GM19324 (cell line): ENCODE measurements around the gene CD81.

Experiments
- ATAC-seq: cut with Tn5 transposase; IDR thresholded peaks from one replicate; pipeline ENCODE4 v1.9.1; 2021; ENCODE audit warnings: mild to moderate bottlenecking, moderate library complexity; ENCODE audit not compliant: unreplicated experiment, low FRiP score

Gene CD81

DNA sequence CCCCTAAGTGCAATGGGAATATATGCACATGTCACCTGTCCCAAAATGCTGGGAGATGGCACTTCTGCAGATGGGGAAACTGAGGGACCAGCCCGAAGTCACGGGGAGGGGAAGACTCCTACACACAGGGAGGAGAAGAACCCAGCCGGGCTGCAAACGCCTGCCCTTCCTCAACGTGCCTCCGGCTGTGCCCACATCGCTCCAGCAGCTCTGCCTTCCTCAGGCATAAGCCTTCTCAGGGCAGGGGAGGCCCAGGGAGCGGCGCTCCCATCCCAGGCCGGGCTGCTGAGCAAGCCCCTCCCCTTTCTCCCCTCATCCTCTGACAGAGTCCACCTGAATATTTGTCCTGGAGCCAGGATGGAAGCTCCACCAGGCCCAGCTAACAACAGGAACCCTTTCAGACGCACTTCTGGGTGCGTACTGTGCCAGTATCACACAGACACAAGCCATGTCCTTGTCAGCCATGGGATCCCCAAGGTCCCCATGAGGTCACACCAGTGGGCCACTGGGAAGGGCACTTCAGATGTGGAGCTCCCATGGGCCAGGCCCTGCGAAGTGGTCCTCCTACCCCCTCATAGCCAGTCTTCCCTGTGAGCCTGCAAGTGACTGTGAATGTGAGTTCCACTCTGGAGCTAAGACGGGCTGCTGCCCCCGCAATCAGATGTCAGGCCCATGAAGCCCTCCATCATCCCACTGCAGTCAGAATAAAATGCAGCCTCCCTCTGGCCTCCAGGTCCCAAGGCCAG is 2.5 kb upstream of the CD81 start:
- no peak for ATAC-seq

DNA sequence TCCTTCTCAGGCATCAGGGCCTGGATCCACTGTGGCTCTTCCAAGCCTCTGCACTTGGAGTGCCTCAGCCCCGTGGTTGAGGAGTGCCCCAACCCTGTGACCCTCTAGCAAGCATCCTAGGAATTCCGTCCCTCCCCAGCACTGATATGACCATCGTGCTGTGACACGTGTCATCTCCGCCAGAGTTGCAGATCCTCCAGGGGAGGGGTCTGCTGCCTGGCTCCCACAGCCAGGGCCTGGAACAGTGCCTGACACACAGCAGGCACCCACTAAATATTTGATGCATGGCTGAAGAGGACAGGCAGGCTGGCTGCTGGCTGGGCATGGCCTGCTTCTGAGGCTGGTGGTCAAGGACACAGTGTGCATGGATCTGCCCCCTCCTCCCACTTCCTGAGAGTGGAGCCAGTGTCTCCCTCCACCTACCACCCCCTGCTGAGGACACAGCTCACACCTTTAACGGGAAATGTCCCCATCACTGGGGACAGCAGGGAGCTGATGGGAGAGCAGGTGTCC is 1.7 kb upstream of the CD81 start:
- no peak for ATAC-seq

- no peak for ATAC-seq
Measured at GRCh38 chr11:2375964-2376551, 1.1 kb upstream of the CD81 start.

DNA sequence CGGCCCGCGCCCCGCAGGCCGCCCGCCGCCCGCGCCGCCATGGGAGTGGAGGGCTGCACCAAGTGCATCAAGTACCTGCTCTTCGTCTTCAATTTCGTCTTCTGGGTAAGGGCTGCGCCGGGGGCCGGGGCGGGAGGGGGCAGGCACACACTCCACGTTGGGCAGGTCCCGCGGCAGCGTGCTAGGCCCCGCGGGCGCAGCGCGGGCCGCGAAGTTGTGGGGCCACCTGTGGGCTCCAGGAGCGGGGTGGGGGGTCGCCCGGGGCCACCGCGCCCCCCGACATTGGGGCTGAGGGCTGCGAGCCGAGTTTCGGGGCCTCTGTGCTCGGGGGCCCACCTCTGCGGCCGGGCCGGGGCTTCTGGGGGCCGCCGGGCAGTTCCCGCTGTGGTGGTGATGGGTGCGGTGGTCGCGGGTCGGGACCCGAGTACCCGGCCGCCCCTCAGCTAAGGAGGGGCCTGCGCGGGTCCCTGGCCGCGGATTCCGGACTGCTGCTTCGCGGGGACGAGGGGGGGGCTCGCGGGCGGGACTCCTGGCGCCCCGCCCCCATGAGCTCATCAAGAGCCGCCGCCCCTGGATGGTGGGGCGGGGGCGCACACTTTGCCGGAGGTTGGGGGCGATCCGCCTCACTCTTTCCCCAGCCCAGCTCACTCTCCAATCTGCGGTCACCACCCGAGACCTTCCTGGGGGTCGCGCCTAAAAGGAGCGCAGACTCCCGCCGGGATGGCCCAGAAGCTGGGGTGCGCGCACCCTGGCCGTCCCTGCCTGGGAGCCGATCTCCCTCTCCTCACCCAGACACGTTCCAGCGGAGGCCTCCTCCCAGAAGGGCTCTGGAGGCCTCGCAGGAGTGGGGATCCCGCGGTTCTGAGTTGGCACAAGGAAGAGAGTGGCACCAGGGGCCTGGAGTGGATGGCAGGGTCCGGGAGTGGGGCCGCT is 667 bp downstream of the CD81 start:
- no peak for ATAC-seq

- ATAC-seq, result no peak
Measured at GRCh38 chr11:2378527-2379210, 1.6 kb downstream of the CD81 start.

DNA sequence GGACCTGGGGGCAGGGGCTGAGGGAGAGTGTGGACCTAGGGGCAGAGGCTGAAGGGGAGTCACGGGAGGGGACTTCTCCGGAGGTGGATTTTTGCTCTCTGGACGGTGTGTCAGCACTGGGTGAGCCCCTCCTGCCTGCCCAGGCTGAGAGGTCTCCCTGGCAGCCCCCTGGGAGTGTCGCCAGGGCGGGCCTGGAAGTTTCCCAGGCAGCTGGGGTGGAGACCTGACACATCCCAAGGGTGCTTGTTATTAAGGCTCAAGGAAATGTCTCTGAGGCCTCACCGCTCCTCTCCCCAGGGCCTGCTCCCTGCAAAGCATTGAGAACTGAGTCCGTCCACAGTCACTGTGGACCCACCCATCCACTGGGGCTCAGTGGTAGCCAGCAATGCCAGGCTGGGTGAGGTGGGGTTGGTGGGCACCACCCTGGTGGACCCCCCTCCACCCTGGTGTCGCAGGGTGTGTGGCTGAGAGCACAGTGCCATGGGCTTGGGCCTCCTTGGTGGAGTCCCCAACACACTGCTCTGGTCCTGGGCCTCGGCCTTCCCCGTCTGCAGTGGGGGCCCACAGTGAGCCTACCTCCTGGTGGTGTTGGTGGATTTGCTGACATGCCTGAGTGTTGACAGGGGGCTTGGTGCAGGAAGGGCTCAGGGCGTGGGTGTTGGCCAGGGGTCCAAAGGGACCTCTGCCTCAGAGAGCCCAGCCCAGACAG is 2.5 kb downstream of the CD81 start:
- ATAC-seq, result no peak

GRCh38 chr11:2380396-2380795 is 3.3 kb downstream of the CD81 start:
- no peak for ATAC-seq

DNA sequence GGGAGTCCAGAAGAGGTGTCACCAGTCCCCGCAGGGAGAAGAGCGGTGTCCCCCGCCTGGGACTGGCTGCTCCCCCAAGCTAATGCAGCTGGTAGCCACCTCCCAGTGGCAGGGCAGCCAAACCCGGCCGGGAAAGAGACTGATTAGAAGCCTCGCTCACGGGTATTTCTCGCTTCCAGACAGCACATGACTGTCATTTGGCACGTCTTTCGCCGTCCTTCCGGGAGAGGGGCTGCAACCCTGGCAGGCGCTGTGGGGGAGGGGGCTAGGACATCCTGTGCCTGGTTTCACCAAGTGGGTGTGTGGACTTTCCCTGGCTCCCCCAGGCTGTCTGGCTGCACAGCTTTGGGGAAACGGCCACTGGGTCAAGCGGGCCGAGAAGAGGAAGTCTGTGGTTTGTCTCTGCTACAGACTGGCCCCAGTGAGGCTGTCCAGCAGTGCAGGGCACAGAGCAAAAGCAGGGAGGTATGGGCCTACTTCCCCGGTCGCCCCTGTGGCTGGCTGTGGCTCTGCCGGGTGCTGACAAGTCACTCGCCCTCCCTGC is 3.8 kb downstream of the CD81 start:
- ATAC-seq, result no peak

- no peak for ATAC-seq
Measured at GRCh38 chr11:2381494-2382128, 4.5 kb downstream of the CD81 start.

GRCh38 chr11:2382129-2382517 is 5.0 kb downstream of the CD81 start:
- no peak for ATAC-seq

DNA sequence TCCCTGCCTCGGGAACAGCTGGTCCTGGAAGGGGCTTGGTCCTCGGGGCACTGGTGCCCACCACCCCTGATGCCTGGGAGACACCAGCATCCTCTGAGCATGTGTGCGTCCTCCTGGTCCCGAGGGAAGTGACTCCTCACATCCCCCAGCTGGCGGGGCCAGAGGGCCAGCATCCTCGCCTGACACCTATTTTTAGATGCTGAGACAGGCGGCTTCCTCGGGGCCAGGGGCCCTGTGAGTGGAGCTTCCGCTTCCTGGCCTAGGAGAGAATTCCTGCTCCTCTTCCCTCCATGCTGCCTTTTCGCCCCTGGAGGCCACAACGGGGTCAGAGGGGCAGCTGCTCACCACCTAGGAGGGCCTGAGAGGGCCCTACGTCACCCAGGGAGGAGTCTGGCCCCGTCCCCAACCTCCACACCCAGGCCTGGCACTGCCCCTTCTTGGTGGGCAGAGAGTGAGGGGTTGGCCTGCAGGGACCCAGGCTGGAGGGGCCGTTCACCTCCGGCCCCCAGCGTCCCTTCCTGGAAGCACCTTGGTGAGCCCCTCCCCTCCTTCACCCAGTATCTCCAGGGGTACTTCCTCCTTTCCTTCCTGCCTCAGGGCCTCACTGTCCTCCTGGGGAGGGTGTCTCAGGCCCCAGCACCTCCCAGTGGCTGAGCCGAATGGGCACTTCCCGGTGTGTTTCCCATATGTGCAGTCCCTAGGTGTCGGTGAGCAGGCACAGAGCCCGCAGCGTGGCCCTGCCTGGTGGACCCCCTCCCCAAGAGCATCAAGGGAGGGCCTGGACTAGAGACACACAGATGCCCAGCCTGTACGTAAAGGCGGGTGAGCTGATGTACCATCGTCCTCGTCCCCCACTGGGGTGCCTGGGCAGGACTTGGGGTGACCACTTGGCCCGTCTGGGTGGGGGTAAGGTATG is 6.1 kb downstream of the CD81 start:
- no peak for ATAC-seq

DNA sequence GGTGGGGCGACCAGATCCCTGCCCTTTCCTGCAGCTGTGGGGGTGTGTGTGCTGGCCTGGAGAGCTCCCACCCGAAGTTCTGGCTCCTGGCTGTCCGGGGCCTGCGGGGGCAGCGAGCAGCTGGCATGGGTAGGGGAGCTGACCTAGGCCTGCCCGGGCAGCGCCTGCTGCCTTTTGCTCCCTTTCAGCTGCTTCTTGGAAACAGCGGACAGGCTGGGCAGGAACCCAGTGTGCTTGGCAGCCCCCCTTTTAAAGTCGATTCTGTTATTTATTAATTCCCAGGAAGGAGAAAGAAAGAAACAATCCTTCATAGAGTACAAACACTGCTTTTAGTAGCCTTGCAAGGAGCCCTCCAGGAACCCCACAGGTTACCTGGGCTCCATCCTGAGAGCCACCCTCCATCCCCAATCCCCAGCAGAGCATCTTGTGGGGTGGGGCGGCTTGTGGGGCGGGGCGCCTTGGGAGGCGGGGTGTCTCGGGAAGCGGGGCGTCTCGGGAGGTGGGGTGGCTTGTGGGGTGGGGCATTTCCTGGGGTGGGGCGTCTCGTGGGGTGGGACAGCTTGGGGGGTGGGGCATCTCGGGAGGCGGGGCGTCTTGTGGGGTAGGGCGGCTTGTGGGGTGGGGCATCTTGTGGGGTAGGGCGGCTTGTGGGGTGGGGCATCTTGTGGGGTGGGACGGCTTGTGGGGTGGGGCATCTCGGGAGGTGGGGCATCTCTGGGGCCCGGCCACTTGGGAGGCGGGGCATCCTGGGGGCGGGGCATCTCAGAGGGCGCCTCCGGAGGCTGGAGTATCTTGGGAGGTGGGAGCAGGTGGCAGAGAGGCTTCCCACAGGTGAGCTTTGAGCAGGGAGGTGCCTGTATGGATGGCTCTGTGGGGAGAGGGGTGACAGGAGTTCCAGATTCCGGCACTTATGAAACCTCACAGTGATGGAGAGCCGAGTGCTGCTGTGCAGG is 7.0 kb downstream of the CD81 start:
- no peak for ATAC-seq

GRCh38 chr11:2385156-2386151 is 8.3 kb downstream of the CD81 start:
- ATAC-seq, result no peak

- ATAC-seq, result no peak
Measured at GRCh38 chr11:2386591-2386990, 9.5 kb downstream of the CD81 start.

DNA sequence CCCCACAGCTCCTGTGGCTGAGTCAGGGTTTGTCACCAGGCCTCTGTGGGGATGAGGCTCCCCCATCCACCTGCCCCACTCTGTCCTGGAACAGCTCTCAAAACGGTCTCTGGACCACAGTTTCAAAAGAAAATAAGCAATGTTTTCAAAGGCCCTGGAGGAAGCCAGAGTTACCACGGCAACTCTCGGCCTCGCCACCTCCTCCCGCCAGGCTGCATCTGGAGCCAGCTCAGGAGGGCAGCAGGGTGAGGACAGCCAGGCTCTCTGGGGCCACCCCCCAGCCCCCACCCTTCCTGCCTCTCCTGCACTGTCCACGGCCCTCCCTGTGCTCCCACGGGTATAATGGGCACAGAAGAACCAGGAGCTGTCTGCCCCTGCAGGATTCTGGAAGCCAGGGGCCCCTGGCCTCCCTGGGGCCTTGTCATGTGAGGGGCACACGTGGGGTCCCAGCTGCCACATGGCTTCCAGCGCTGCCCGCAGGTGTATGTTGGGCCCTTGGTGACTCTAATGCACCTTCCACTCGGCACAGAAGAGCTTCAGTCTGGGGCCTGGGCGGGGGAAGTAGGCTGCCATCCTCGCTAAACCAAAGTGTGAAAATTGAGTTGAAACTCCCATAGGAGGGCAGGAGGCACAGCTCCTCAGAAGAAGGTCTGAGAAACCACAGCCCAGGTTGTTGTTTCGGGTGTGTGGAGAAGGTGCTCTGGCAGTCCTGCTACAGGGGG is 10.3 kb downstream of the CD81 start:
- ATAC-seq, result no peak
